BE2C (cell line): ENCODE measurements around the gene TECPR1.

Experiments
- DNase-seq: peaks from one replicate; pipeline ENCODE4 v3.0.0-alpha.2; 2020
- H3K27me3 ChIP-seq: fragments of 250-450 bp; sonication (Bioruptor Pico); 2 replicates; pipeline ENCODE4 v1.5.1; 2020; ENCODE audit warnings: mild to moderate bottlenecking
- H3K36me3 ChIP-seq: fragments of 250-450 bp; sonication (Bioruptor Pico); 2 replicates; pipeline ENCODE4 v1.5.1; 2020; ENCODE audit warnings: mild to moderate bottlenecking
- H3K4me1 ChIP-seq: fragments of 250-450 bp; sonication (Bioruptor Pico); 2 replicates; pipeline ENCODE4 v1.5.1; 2020
- H3K4me3 ChIP-seq: 2 replicates; pipeline ENCODE4 v1.5.1; 2011; ENCODE audit warnings: low read depth, low read length
- H3K9me3 ChIP-seq: fragments of 250-450 bp; sonication (Bioruptor Pico); 2 replicates; pipeline ENCODE4 v1.5.1; 2020
- TF ChIP-seq, protein P1 (sequence below): IDR thresholded peaks from 2 replicates; pipeline ENCODE4 v1.5.1; 2012; ENCODE audit warnings: mild to moderate bottlenecking, low read depth, low read length

The TECPR1 gene

DNA sequence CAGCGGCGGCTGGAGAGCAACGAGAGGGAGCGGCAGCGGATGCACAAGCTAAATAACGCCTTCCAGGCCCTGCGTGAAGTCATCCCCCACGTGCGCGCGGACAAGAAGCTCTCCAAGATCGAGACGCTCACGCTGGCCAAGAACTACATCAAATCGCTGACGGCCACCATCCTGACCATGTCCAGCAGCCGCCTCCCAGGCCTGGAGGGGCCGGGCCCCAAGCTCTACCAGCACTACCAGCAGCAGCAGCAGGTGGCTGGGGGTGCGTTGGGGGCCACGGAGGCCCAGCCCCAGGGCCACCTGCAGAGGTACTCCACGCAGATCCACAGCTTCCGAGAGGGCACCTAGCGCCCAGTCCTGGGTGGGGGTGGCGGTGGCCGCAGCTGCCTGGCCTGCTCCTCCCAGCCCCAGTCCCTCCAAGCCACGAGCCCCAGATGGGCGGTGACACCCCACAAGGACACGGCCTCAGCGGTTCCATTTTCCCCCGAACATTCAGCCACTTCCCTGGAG is 39.4 kb downstream of the TECPR1 start:
- no peak overlapping the region for H3K4me3 ChIP-seq
- H3K27me3 ChIP-seq, result no peaks in the 10 kb centered on the region
- TF ChIP-seq, protein P1, sequence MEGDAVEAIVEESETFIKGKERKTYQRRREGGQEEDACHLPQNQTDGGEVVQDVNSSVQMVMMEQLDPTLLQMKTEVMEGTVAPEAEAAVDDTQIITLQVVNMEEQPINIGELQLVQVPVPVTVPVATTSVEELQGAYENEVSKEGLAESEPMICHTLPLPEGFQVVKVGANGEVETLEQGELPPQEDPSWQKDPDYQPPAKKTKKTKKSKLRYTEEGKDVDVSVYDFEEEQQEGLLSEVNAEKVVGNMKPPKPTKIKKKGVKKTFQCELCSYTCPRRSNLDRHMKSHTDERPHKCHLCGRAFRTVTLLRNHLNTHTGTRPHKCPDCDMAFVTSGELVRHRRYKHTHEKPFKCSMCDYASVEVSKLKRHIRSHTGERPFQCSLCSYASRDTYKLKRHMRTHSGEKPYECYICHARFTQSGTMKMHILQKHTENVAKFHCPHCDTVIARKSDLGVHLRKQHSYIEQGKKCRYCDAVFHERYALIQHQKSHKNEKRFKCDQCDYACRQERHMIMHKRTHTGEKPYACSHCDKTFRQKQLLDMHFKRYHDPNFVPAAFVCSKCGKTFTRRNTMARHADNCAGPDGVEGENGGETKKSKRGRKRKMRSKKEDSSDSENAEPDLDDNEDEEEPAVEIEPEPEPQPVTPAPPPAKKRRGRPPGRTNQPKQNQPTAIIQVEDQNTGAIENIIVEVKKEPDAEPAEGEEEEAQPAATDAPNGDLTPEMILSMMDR, result no peak

DNA sequence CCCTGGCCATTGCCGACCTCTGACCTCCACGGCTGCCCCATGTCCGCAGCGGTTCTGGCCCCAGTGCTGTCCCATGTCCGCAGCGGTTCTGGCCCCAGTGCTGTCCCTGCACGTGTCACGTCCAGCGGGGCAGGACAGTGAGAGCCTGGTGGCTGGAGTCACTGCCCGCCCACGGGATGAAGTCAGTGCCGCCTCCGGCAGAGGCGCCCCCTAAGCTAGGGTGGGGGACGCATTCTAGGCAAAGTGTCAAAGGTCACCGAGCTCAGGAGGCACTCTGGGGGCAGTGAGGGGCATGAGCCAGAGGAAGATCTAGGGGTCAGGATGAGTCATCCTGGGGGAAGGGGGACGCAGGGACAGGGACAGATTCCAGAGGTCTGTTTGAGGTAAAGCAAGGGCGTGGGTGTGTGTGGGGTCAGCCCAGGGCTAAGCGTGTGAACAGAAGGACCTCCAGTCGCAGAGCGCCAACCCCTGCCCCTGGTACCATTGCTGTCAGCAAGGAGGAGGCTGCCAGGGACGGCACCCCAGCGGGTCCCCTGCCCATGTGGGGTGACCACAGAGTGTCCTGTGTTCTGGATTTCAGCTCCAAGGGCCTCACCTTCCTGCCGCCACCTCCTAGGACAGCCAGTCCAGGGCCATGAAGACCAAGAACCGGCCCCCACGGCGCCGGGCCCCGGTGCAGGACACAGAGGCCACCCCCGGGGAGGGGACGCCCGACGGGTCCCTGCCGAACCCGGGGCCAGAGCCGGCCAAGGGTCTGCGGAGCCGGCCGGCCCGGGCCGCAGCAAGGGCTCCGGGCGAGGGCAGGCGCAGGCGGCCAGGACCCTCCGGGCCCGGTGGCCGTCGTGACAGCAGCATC is 40.1 kb downstream of the TECPR1 start:
- no peaks in the 10 kb centered on the region for H3K9me3 ChIP-seq
- peak overlapping the region; percentile 14; the same call in 1 of the 2 replicates for H3K4me3 ChIP-seq
- no peak for DNase-seq
- H3K27me3 ChIP-seq, result no peaks in the 10 kb centered on the region
- no peaks in the 10 kb centered on the region for H3K4me1 ChIP-seq
- H3K36me3 ChIP-seq, result no peaks in the 10 kb centered on the region
- TF ChIP-seq, protein P1, result no peak

More for the DNA sequence above, 39.4 kb downstream of the TECPR1 start:
- DNase-seq, result no peak
- H3K9me3 ChIP-seq, result no peaks in the 10 kb centered on the region
- H3K4me1 ChIP-seq, result no peaks in the 10 kb centered on the region
- H3K36me3 ChIP-seq, result no peaks in the 10 kb centered on the region

DNA sequence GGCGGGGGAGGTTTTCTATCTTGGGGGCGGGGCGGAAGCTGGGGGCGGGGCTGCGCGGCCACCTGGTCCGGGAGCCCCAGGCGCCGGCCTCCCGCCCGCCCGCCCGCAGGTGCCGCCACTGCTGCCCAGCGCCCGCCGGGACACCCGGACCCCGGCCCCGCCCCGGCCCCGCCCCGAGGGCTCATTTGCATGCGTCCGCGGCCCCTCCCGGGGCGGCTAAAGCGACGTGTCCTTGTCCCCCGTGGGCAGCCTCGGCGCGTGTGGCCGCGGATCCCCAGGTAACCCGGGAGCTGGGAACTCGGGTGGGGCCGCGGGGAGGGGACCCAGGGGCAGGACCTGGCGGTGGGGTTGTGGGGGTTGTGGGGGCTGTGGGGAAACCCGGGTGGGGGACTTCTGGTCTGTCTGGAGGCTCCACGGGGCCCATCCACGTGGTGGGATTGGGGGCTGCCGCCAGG is 40.8 kb downstream of the TECPR1 start, which contains the start of gene BHLHA15:
BHLHA15 (plus strand) TSS at position 219 of the 455 bp plus-strand sequence. CDS start 871 bp downstream, outside the sequence.
- peak; percentile 52 for DNase-seq
- H3K4me1 ChIP-seq, result no peaks in the 10 kb centered on the region
- peak within 1 kb of the TSS; percentile 14; the same call in 1 of the 2 replicates for H3K4me3 ChIP-seq

DNA sequence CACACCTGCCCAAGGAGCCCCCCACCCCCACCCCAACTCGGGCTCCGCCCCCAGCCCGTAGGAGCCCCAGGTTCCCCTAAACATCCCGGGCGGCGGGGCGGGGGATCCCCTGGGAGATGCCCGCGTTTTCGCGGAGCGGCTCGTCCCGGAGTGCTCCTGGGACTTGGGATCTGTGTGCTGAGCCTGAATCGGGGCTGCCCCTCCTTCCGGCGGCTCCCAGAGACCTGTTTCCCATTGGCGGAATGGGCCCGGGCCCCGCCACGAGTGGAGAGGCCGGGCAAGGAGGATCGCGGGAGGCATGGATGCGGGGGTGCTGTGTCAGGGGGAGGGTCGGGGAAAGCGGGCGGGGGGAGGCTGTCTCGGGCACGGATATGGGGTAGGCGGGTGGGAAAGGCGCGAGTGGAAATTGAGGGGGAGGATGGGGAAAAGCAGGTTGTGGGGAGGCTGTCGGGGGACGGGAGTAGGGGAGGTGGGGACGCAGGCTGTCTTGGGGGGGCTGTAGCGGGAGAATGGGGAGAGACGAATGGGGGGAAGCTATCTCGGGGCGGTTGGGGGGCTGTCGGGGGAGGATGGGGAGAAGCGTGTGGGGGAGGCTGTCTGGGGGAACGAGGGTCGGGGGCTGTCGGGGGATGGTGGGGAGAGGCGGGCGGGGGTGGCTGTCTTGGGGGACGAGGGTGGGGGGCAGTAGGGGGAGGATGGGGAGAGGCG is 41.4 kb downstream of the TECPR1 start:
- no peak overlapping the region for H3K4me3 ChIP-seq
- H3K4me1 ChIP-seq, result no peaks in the 10 kb centered on the region
- H3K36me3 ChIP-seq, result no peaks in the 10 kb centered on the region; the same call in 1 of the 2 replicates
- TF ChIP-seq, protein P1, result no peak
- H3K27me3 ChIP-seq, result no peaks in the 10 kb centered on the region
- DNase-seq, result no peak
- no peaks in the 10 kb centered on the region for H3K9me3 ChIP-seq

More for the DNA sequence above, 40.8 kb downstream of the TECPR1 start, which contains the start of gene BHLHA15:
- TF ChIP-seq, protein P1, result no peak
- Histone ChIP-seq H3K9me3 (no peaks in the 10 kb centered on the region), H3K27me3 (no peaks in the 10 kb centered on the region), H3K36me3 (no peaks in the 10 kb centered on the region; the same call in 1 of the 2 replicates)

DNA sequence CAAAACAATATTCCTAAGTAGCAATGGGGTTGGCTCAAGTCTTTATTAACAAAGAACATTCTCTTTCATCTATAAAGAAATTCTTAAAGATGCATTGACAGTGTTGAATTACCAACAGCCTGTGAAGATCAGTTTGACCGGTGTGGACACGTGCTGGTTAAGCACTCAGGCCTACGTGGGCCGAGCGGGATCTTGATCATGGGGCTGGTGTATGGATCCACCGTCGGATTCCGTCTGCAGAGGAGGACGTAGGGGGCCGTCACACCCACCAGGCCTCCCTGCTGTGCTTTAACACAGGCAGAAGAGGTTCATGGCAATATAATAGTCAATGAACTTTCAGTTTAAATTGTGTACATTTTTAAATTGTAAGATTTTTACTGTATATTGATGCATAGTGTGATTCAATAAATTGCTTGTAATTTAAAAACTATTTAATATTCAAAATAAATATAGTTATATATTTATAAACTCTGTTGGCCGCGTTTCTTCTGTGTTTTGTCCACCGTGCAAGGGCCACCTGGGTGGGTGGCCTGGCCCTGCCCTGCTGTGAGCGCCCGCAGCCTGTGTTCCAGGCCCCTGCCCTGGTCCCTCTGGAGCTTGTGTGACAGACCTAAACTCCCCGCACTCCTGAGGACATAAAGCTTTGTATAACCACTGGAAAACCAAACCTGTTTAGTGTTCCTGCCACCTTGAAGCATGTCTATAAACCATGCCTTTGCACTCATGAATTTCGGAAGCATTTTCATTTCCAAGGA is 42.7 kb downstream of the TECPR1 start:
- H3K36me3 ChIP-seq, result peaks cover 3% of the 10 kb centered on the region; the same call in 1 of the 2 replicates
- TF ChIP-seq, protein P1, result no peak
- no peaks in the 10 kb centered on the region for H3K27me3 ChIP-seq
- H3K9me3 ChIP-seq, result no peaks in the 10 kb centered on the region
- DNase-seq, result no peak
- H3K4me1 ChIP-seq, result no peaks in the 10 kb centered on the region
- H3K4me3 ChIP-seq, result no peak overlapping the region
